ENCODE results near the gene IBSP.
A peak's percentile ranks its signal among the peaks of the same experiment; 100 is the strongest.

Gene IBSP

GRCh38 chr4:87838890-87839591, 39.7 kb downstream of the IBSP start:
- DNase-seq, result no peak

GRCh38 chr4:87839592-87839946, 40.2 kb downstream of the IBSP start:
- DNase-seq, result no peak

- DNase-seq, result no peak
Measured at GRCh38 chr4:87840149-87840548, 40.8 kb downstream of the IBSP start.

DNA sequence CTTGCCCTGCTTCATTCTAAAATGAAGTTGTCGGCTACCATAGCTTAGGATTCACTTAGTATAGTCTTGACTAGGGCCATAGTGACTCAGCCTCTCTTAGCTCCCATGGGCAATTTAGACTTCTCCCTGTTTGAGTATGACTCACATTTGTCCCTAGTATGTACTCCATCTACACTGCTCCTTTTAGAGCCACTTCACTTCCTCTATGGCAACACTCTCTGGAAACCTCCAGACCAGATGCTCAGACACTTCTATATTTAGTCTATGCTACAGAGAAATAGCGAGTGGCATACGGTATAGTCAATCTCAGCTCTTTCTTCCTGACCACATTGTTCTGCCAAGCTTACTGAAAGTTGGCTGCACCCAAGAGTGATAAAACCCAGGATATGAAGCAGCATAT, 44.6 kb downstream of the IBSP start:
- DNase-seq, result peak; percentile 62 to 71

DNA sequence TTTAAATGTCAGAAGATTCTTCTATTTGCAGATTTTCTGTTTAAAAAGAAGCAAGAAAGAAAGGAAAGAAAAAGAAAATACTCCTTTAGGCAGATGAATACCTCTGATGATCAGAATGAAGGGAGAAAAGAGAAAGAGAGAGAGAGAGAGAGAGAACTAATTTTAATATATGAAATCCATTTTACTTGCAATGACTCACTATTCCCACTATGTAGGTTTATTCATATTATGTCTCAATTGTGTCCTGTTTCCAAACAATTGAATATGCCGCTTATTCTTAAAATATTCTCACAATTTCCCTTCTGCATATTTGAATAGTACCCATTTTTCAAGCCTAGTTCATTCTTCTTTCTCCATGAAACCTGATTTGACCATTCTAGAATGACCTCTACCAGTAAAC, 45.1 kb downstream of the IBSP start:
- no peak for DNase-seq

DNA sequence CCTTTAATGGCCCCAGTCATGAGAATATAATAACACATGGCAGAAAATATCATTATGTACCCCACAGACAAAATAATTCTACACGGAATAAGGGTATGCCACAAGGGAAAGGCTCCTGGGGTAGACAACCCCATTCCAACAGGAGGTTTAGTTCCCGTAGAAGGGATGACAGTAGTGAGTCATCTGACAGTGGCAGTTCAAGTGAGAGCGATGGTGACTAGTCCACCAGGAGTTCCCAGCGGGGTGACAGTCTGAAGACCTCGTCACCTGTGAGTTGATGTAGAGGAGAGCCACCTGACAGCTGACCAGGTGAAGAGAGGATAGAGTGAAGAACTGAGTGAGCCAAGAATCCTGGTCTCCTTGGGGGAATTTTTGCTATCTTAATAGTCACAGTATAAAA, 46.9 kb downstream of the IBSP start:
- no peak for DNase-seq

DNA sequence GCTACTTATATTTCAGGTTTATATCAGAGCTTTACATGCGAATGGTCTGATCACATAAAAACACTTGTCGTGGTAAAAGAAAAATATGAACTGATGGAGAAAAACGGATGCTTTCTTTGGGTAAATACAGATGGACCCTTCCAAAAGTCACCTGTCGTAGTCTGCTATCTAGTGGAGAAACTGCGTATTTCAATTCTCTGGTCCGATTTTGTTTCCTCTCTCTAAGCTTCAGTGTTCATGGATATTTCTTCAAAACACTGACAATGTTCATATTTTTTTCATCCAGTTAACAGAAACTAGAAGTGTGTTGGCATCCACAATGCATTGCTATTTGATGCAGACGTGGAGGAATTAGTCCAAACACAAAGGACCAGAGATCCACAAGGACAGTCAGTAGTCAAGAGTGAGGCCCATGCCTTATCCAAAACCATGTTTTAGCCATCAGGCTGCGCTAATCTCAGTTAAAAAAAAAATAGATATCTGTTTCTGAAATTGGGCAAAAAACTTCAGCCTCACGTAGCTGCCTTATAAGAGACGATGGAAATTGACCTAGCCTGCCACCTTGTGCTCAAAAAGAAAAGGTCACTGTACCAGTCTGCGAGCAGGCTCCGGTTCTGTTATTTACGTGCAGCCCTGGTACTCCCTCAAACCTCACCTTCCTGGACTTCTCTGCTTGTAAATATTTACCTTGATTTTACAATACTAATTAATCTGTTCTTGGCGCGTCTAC, 49.4 kb downstream of the IBSP start:
- DNase-seq, result peak; percentile 11 to 67

- DNase-seq, result no peak
Measured at GRCh38 chr4:87849612-87850011, 50.3 kb downstream of the IBSP start.

- no peak for DNase-seq
Measured at GRCh38 chr4:87851332-87851731, 52.0 kb downstream of the IBSP start.

DNA sequence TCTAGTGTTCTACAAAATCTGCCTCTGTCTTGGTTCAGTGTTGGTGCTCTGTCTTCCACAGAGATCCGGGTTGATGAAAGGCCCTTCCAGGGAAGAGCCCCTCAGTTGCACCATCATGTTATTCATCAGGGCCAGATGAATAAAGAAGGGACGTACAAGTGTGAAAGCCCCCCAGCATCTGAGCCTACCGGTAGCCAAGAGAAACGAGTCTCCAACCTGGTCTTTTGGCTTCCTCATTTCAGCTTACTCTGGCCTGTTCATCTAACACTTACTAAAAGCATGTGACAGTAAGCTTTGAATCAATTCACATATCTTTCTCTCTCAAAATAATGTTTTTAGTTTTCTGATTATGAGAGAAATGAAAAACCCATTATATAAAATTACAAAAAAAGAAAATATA, 52.6 kb downstream of the IBSP start:
- DNase-seq, result no peak

DNA sequence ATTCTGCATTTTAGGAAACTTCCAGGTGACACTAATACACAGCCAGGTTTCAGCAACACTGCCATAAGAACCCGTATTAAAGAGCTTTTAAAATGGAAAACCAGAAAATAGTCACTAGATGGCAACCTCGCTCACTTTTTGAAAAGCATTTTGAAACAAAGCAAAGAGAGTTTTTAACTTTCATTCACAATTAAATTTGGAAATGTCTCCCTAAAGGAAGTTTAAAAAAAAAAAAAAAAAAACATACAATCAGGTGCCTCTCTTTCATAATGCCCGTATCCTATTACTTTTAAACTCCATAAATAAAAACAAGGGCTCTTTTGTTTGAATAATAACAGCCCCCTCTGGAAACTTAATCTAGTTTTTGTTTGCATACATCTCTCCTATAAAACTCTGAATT, 53.8 kb downstream of the IBSP start:
- DNase-seq, result no peak

DNA sequence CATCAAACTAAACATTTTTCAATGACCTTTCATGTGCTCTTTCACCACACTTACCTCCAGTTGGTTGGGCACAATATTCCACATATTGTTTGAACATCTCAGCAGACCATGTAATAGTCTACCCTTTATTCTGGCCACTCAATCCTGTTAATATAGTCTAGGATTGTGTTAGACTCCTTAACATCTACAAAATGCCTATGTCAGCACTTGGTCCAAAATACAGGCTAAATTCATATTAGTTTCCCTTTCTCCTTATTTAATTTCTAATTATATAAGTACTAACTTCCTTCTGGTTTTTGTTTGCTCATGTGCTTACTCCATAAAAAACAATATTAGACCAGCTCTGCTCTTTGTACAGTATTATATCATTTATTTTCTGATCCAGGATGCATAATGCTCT, 54.5 kb downstream of the IBSP start:
- no peak for DNase-seq

DNA sequence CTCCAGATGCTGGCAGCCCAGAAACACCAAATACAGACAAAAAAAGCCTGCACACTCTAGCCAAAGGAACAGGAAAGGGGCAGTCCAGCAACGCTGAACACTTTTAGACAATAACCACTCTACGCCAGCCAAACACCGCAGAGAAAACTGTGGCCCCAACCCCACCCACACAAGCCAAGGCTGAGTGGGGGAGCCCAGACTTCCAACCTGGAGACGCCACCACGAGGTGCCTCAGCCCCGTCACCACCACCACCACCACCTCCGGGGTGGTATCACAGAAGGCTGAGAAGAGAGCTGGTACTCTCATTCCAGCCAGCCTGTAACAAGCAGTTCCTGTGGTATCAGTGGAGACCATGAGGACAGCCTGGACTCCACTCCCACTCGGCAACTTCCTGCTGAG, 56.2 kb downstream of the IBSP start:
- no peak for DNase-seq

- no peak for DNase-seq
Measured at GRCh38 chr4:87856816-87857215, 57.5 kb downstream of the IBSP start.

DNA sequence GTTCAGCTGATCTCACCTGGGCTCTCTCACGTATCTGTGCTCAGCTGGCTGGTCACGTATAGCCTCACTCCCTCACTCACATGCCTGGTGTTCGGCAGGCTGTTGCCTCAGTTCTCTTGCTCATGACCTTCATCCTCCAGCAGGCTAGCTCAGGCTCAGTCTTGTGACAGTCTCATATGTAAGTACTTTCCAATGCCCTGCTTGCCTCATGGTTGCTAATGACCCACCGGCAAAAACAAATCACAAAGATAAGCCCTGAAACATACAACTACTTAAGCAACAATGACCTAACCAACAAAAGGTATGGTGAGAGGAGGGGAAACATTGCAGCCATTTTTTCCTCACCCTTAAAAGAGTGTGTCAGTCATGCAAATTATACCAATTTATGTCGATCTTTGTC, 58.4 kb downstream of the IBSP start:
- DNase-seq, result no peak

Data from cerebellar nuclear complex (tissue), 1 donor.